Spleen (tissue), 7 donors: ENCODE data around the gene ZDHHC14.

Experiments
- CTCF ChIP-seq, 11 experiments: fragments of 200-600 bp in 7 of 11; fragments of 450-650 bp in 4 of 11; sonication (generic) in 4 of 11; IDR thresholded peaks in 8 of 11; conservative IDR thresholded peaks in 3 of 11; 1 replicate in 7 of 11; 2 replicates in 4 of 11; pipeline versions ENCODE4 v1.4.0 to v1.8.0; 2016 to 2021; ENCODE audit warnings: antibody characterized with exemption in 11 of 11, inconsistent platforms in 4 of 11, mild to moderate bottlenecking in 1 of 11
- POLR2A ChIP-seq, 3 donors: fragments of 450-650 bp; IDR thresholded peaks; one replicate each; pipeline ENCODE4 v1.5.1; 2017; ENCODE audit warnings: antibody characterized with exemption in 3 of 3, mild to moderate bottlenecking in 1 of 3
- donor health status: DM: no; HTN: no; CAD: no; lungs with moderate emphysema.
- donor health status: DM: no; HTN: no; CAD: no.
- donor health status: DM: no; HTN: no; CAD: no.

- no peak for TF ChIP-seq POLR2A (IDR thresholded peaks at IDR 0.05)
- TF ChIP-seq CTCF (IDR thresholded peaks at IDR 0.05 in 8 of 11, conservative IDR thresholded peaks at IDR 0.05 in 3 of 11), result no peak
Observed at GRCh38 chr6:157385482-157385881, 4.5 kb downstream of the ZDHHC14 start.
